Upper lobe of left lung (tissue), 6 donors: ENCODE measurements around the gene SMPD1. TPM values are rescaled to one million over a fixed set of nuclear protein-coding genes. Genes with fewer than 3 reads are reported as not detected.

Source experiments
- ATAC-seq, 2 donors: fragments of 200-7000 bp; cut with Tn5 transposase; one replicate each; pipeline ENCODE4 v1.9.1; 2022; ENCODE audit warnings: mild to moderate bottlenecking in 2 of 2, moderate library complexity in 2 of 2; ENCODE audit not compliant: low FRiP score in 2 of 2
- DNase-seq, 2 donors: peaks; one replicate each; pipeline ENCODE4 v3.0.0-alpha.2; 2019 to 2020
- H3K27ac ChIP-seq, 4 donors: fragments of 200-600 bp; sonication (generic); one replicate each; pipeline ENCODE4 v1.5.1; 2016 to 2019
- H3K27me3 ChIP-seq, 4 donors: fragments of 200-600 bp; sonication (generic); one replicate each; pipeline ENCODE4 v1.5.1; 2017 to 2019
- H3K36me3 ChIP-seq, 4 donors: fragments of 200-600 bp; sonication (generic); one replicate each; pipeline ENCODE4 v1.5.1; 2016 to 2019
- H3K4me1 ChIP-seq, 4 donors: fragments of 200-600 bp; sonication (generic); one replicate each; pipeline ENCODE4 v1.5.1; 2018 to 2019
- H3K4me3 ChIP-seq, 4 donors: fragments of 200-600 bp; sonication (generic); one replicate each; pipeline ENCODE4 v1.5.1; 2017 to 2019; ENCODE audit warnings: mild to moderate bottlenecking in 2 of 4, moderate library complexity in 1 of 4
- H3K9me3 ChIP-seq, 4 donors: fragments of 200-600 bp; sonication (generic); one replicate each; pipeline ENCODE4 v1.5.1; 2018 to 2019
- CTCF ChIP-seq, 6 experiments: fragments of 450-650 bp in 4 of 6; fragments of 200-600 bp in 2 of 6; sonication (generic) in 2 of 6; IDR thresholded peaks; one replicate each; pipeline ENCODE4 v1.5.1; 2016 to 2019; ENCODE audit warnings: antibody characterized with exemption in 6 of 6
- EP300 ChIP-seq, 4 donors: sonication (generic); formaldehyde crosslinking; IDR thresholded peaks; one replicate each; pipeline ENCODE4 v1.5.1; 2017; ENCODE audit warnings: antibody characterized with exemption in 4 of 4, control low read depth in 2 of 4
- POLR2A ChIP-seq, 4 donors: fragments of 450-650 bp; IDR thresholded peaks; one replicate each; pipeline ENCODE4 v1.5.1; 2016 to 2017; ENCODE audit warnings: antibody characterized with exemption in 4 of 4, mild to moderate bottlenecking in 2 of 4
- POLR2AphosphoS5 ChIP-seq, 2 donors: sonication (generic); formaldehyde crosslinking; IDR thresholded peaks; one replicate each; pipeline ENCODE4 v1.5.1; 2017; ENCODE audit warnings: antibody characterized with exemption in 2 of 2
- WGBS, 2 donors: methylation state at CpG; one replicate each; pipeline ENCODE4 v1.1.5; 2017 to 2018; 5-methylcytosine and 5-hydroxymethylcytosine counted together
- total RNA-seq, 6 donors: library from RNA; depleted of rRNA in 4 of 6; stranded (reverse); fragments of >200 nt in 4 of 6; gene quantifications; one replicate each; pipeline versions ENCODE4 v1.1.0 to v1.2.1, GENCODE V29; 2016 to 2021
- donor health status: DM: no; HTN: no; CAD: no; lungs with moderate emphysema.
- donor health status: DM: no; HTN: yes; CAD: no; lungs with severe emphysema.

SMPD1 gene
- total RNA-seq, 6 donors from 2014 or later, result 25.3 to 62.9 (median 53.9) TPM

GRCh38 chr11:6403539-6403938 lies 13.3 kb downstream of the SMPD1 start:
- peak overlapping the region in 2 of 4 donors; percentile 22 to 35 for H3K27ac ChIP-seq
- no peaks in the 10 kb centered on the region for H3K9me3 ChIP-seq
- peaks cover 0 to 6% (median 0%) of the 10 kb centered on the region in 4 donors for H3K4me1 ChIP-seq
- H3K4me3 ChIP-seq, result no peak overlapping the region
- H3K27me3 ChIP-seq, result no peaks in the 10 kb centered on the region
- ATAC-seq (no peak), DNase-seq (peak in 1 of 2 donors; percentile 78)
- TF ChIP-seq CTCF (IDR thresholded peaks at IDR 0.05), result no peak
- no peak for TF ChIP-seq POLR2A (IDR thresholded peaks at IDR 0.05)
- TF ChIP-seq EP300 (IDR thresholded peaks at IDR 0.05), result no peak
- no peak for TF ChIP-seq POLR2AphosphoS5 (IDR thresholded peaks at IDR 0.05)
- peaks cover 0 to 38% (median 9%) of the 10 kb centered on the region in 4 donors for H3K36me3 ChIP-seq
- 95% methylated on average over 8 of the region's 8 CpGs; no CpG with 5 or more reads in 1 of the 2 donors for WGBS, 2 donors

GRCh38 chr11:6404342-6405051 lies 14.2 kb downstream of the SMPD1 start:
- Histone ChIP-seq H3K4me1 (peaks cover 0 to 6% (median 0%) of the 10 kb centered on the region in 4 donors), H3K4me3 (no peak overlapping the region), H3K27me3 (no peaks in the 10 kb centered on the region), H3K36me3 (peaks cover 0 to 45% (median 13%) of the 10 kb centered on the region in 4 donors), H3K27ac (peak overlapping the region in 1 of 4 donors; percentile 13), H3K9me3 (no peaks in the 10 kb centered on the region)
- no peak for TF ChIP-seq EP300 (IDR thresholded peaks at IDR 0.05)
- no peak for TF ChIP-seq CTCF (IDR thresholded peaks at IDR 0.05)
- WGBS, 2 donors, result 85% methylated on average over 14 to 16 of the region's 16 CpGs
- DNase-seq (peak in 1 of 2 donors; percentile 41), ATAC-seq (no peak)

GRCh38 chr11:6405052-6405667 lies 14.9 kb downstream of the SMPD1 start:
- Histone ChIP-seq H3K36me3 (peaks cover 0 to 52% (median 18%) of the 10 kb centered on the region in 4 donors), H3K4me1 (peaks cover 0 to 6% (median 0%) of the 10 kb centered on the region in 4 donors), H3K4me3 (no peak overlapping the region), H3K27me3 (no peaks in the 10 kb centered on the region), H3K9me3 (no peaks in the 10 kb centered on the region), H3K27ac (peak overlapping the region in 1 of 4 donors; percentile 13)
- WGBS, 2 donors, result 85% methylated on average over 6 to 13 of the region's 13 CpGs
- peak in 1 of 2 donors; percentile 65 for DNase-seq
- ATAC-seq, result peak in 1 of 2 donors; percentile 21
- TF ChIP-seq EP300 (IDR thresholded peaks at IDR 0.05) (no peak), CTCF (IDR thresholded peaks at IDR 0.05) (no peak)

- ATAC-seq, result no peak
- H3K36me3 ChIP-seq, result peaks cover 0 to 52% (median 20%) of the 10 kb centered on the region in 4 donors
- no peak overlapping the region for H3K4me3 ChIP-seq
- 94 to 96% methylated on average over 6 of the region's 6 CpGs for WGBS, 2 donors
- H3K9me3 ChIP-seq, result no peaks in the 10 kb centered on the region
- TF ChIP-seq POLR2A (IDR thresholded peaks at IDR 0.05) (no peak), EP300 (IDR thresholded peaks at IDR 0.05) (no peak), POLR2AphosphoS5 (IDR thresholded peaks at IDR 0.05) (no peak), CTCF (IDR thresholded peaks at IDR 0.05) (no peak)
- no peaks in the 10 kb centered on the region for H3K27me3 ChIP-seq
- no peak for DNase-seq
- H3K4me1 ChIP-seq, result peaks cover 0 to 6% (median 0%) of the 10 kb centered on the region in 4 donors
- H3K27ac ChIP-seq, result no peak overlapping the region
These were observed 15.6 kb downstream of the SMPD1 start for GRCh38 chr11:6405846-6406245.
